ENCODE data around the gene GIMAP5. TPM values are rescaled to one million over a fixed set of nuclear protein-coding genes. Genes with fewer than 3 reads are reported as not detected.

The GIMAP5 gene
- total RNA-seq, 1 donor from 2014 or later = 31.9 TPM

GRCh38 chr7:150745876-150746275 is 8.7 kb downstream of the GIMAP5 start:
- Histone ChIP-seq H3K27ac (no peak overlapping the region), H3K27me3 (ENCODE audit: low read depth) (no peaks in the 10 kb centered on the region), H3K36me3 (peaks cover 38% of the 10 kb centered on the region), H3K4me3 (no peak overlapping the region), H3K9me3 (no peaks in the 10 kb centered on the region), H3K4me1 (peaks cover 20% of the 10 kb centered on the region)
- DNase-seq (no peak), ATAC-seq (no peak)
- TF ChIP-seq, protein P1, sequence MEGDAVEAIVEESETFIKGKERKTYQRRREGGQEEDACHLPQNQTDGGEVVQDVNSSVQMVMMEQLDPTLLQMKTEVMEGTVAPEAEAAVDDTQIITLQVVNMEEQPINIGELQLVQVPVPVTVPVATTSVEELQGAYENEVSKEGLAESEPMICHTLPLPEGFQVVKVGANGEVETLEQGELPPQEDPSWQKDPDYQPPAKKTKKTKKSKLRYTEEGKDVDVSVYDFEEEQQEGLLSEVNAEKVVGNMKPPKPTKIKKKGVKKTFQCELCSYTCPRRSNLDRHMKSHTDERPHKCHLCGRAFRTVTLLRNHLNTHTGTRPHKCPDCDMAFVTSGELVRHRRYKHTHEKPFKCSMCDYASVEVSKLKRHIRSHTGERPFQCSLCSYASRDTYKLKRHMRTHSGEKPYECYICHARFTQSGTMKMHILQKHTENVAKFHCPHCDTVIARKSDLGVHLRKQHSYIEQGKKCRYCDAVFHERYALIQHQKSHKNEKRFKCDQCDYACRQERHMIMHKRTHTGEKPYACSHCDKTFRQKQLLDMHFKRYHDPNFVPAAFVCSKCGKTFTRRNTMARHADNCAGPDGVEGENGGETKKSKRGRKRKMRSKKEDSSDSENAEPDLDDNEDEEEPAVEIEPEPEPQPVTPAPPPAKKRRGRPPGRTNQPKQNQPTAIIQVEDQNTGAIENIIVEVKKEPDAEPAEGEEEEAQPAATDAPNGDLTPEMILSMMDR (IDR thresholded peaks at IDR 0.05) = no peak
- intact Hi-C loops (cut with DNase I) = no loop called here

DNA sequence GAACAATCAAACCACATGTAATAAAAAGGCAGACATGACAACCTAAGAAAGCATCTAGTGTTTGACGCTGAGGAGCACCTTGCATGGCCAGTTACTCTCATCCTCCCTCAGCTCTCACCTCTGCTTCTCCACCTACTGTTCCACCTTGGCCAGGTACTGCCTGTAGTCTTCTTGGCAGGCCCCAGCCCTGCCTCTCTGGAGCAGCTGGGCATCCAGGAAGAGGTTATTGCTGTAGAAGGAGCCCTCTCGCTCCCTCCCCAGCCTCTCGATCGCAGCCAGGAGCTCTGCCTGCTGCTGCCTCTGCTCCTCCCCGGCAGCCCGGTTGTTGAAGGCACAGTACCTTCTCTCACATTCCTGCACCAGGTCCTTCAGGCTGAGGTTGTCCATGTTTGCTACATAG is 9.7 kb downstream of the GIMAP5 start:
- TF ChIP-seq, protein P1 (IDR thresholded peaks at IDR 0.05) = no peak
- DNase-seq = no peak
- Histone ChIP-seq H3K27me3 (ENCODE audit: low read depth) (no peaks in the 10 kb centered on the region), H3K36me3 (peaks cover 28% of the 10 kb centered on the region), H3K27ac (no peak overlapping the region), H3K4me1 (peaks cover 9% of the 10 kb centered on the region), H3K4me3 (no peak overlapping the region), H3K9me3 (no peaks in the 10 kb centered on the region)
- ATAC-seq = no peak
- intact Hi-C loops (cut with DNase I) = no loop called here

DNA sequence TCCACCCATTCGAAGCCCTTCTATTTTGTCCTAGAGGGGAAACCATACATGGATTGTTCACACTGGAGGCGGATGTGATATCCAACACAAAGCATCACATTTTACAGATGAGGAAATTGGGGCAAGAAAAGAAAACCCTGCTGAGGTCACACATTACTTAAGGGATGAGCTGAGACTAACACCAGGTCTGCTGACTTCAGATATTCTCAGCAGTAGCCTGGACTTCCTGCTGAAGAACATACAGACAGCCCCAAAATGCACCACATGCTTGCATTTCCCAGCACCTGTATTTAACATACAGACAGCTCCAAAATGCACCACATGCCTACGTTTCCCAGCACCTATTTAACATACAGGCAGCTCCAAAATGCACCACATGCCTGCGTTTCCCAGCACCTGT is 11.2 kb downstream of the GIMAP5 start:
- ATAC-seq (no peak), DNase-seq (no peak)
- no peaks in the 10 kb centered on the region for H3K27me3 ChIP-seq (ENCODE audit: low read depth)
- H3K4me3 ChIP-seq = no peak overlapping the region
- intact Hi-C loops (cut with DNase I) = no loop called here
- TF ChIP-seq, protein P1 (IDR thresholded peaks at IDR 0.05) = no peak
- H3K9me3 ChIP-seq = no peaks in the 10 kb centered on the region
- H3K4me1 ChIP-seq = peaks cover 5% of the 10 kb centered on the region
- H3K27ac ChIP-seq = no peak overlapping the region
- peaks cover 13% of the 10 kb centered on the region for H3K36me3 ChIP-seq

DNA sequence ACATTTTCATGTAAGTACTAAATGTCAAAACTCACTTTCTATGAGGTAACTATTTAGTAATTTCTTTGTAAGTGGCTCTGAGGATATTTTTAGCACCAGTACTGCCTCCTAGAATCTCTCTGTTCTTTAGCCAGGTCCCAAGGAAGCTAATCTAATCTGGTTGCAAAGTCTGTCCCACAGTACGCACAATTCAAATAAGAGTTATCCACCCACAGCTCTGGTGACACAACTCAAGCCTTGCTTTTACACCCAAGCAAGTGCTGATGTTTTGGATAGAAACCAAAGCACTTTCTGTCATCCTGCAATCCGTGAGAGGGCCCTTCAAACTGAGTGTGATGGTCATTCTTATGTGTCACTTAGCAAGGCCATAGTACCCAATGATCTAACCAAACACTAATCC is 14.5 kb downstream of the GIMAP5 start:
- no peaks in the 10 kb centered on the region for H3K9me3 ChIP-seq
- intact Hi-C loops (cut with DNase I) = no loop called here
- H3K36me3 ChIP-seq = no peaks in the 10 kb centered on the region
- no peak overlapping the region for H3K27ac ChIP-seq
- ATAC-seq = no peak
- TF ChIP-seq, protein P1 (IDR thresholded peaks at IDR 0.05) = no peak
- H3K27me3 ChIP-seq (ENCODE audit: low read depth) = no peaks in the 10 kb centered on the region
- no peak overlapping the region for H3K4me3 ChIP-seq
- peaks cover 25% of the 10 kb centered on the region for H3K4me1 ChIP-seq
- no peak for DNase-seq

DNA sequence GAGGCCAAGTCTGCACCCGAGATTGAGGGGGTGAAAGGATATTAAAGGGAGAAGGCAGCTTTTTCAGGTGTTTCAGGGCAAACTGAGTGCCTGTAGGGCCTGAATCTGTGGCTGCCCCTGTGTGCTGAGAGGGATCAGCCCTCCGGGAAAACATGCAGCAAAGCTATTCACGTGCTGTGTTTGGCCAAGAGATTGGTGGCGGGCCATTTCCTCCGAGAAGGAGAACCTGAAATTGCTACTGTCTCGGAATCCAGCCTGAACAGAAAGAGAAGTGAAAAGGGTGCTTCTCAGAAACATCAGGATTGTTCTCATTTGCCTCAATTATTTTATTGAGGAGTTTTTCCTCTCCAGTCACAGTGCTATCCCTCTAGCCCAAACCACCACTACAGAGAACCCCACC is 16.0 kb downstream of the GIMAP5 start:
- intact Hi-C loops (cut with DNase I) = no loop called here

More for the DNA sequence above, 16.0 kb downstream of the GIMAP5 start:
- TF ChIP-seq, protein P1 (IDR thresholded peaks at IDR 0.05) = no peak
- Histone ChIP-seq H3K9me3 (no peaks in the 10 kb centered on the region), H3K4me3 (no peak overlapping the region), H3K36me3 (no peaks in the 10 kb centered on the region), H3K4me1 (peaks cover 25% of the 10 kb centered on the region), H3K27me3 (ENCODE audit: low read depth) (no peaks in the 10 kb centered on the region), H3K27ac (no peak overlapping the region)
- ATAC-seq = no peak
- no peak for DNase-seq
